ENCODE results near the gene GDA. TPM values are rescaled to one million over a fixed set of nuclear protein-coding genes. Genes with fewer than 3 reads are reported as not detected.

Gene GDA
- total and polyA plus RNA-seq, 2 of the 4 experiments (the other 2 are of a cell fraction): not detected

GRCh38 chr9:72202009-72202408 is 52.8 kb downstream of the GDA start:
- no peak overlapping the region for H3K4me2 ChIP-seq (ENCODE audit: low read depth, low read length)
- no peaks in the 10 kb centered on the region for H3K9me3 ChIP-seq (ENCODE audit: control insufficient read depth, insufficient read depth, low read length)
- dilution Hi-C loops (cut with HindIII; ENCODE audit: low sequenced_read_pairs, unreplicated experiment) (no loop called here), in situ Hi-C loops (cut with MboI; ENCODE audit: low sequenced_read_pairs) (no loop called here), intact Hi-C loops (cut with micrococcal nuclease) (loop anchor here (2.0 kb wide), 1 partner anchor 881 kb away; no protein-coding TSS in a partner anchor)
- no peaks in the 10 kb centered on the region for H3K79me1 ChIP-seq (ENCODE audit: low read depth in 1 of 2, low read length in 2 of 2)
- no peak overlapping the region for H2AFZ ChIP-seq (replicated peaks; ENCODE audit: low read length, poor library complexity)
- H3K4me1 ChIP-seq (ENCODE audit: control insufficient read depth, insufficient read depth, low read length): no peaks in the 10 kb centered on the region
- no peak overlapping the region for H3K4me3 ChIP-seq (ENCODE audit: insufficient read depth, low read depth, low read length)
- H4K91ac ChIP-seq (ENCODE audit: insufficient read depth, low read depth, low read length): no peak overlapping the region
- H3K4ac ChIP-seq (ENCODE audit: low read depth, low read length): no peak overlapping the region
- H2BK120ac ChIP-seq (ENCODE audit: low read depth, low read length): no peak overlapping the region
- no peak overlapping the region for H2BK5ac ChIP-seq (ENCODE audit: low read depth, low read length, poor library complexity, severe bottlenecking)
- H4K8ac ChIP-seq (ENCODE audit: low read depth in 2 of 2, low read length in 2 of 2): no peak overlapping the region
- no peak overlapping the region for H2BK15ac ChIP-seq (ENCODE audit: low read depth, low read length)
- DNase-seq (no peak), ATAC-seq (ENCODE audit: low read depth) (no peak)
- no peak overlapping the region for H2BK20ac ChIP-seq (ENCODE audit: low read depth, low read length)
- POLR2A ChIA-PET (ENCODE audit: unreplicated experiment): no interaction called here
- H3K56ac ChIP-seq (ENCODE audit: extremely low read depth, insufficient read depth, low read length): no peak overlapping the region
- CTCF ChIA-PET: no interaction called here
- no peak for TF ChIP-seq CTCF (conservative IDR thresholded peaks at IDR 0.05; ENCODE audit: low read depth, low read length)
- TF ChIP-seq POLR2A (IDR thresholded peaks at IDR 0.05; ENCODE audit: low read depth, low read length): no peak
- TF ChIP-seq ELK1 (IDR thresholded peaks at IDR 0.05; ENCODE audit: borderline replicate concordance, low read depth, low read length): no peak
- no peak for TF ChIP-seq SMC3 (IDR thresholded peaks at IDR 0.05; ENCODE audit: low read depth, low read length)
- no peak for TF ChIP-seq MXI1 (IDR thresholded peaks at IDR 0.05; ENCODE audit: borderline replicate concordance, low read depth, low read length)
- TF ChIP-seq USF2 (IDR thresholded peaks at IDR 0.05; ENCODE audit: low read depth, low read length): no peak
- no peak for TF ChIP-seq RCOR1 (IDR thresholded peaks at IDR 0.05; ENCODE audit: insufficient replicate concordance, low read length)
- no peak for TF ChIP-seq NFE2L2 (IDR thresholded peaks at IDR 0.05; ENCODE audit: low read depth, low read length)
- TF ChIP-seq CEBPB (IDR thresholded peaks at IDR 0.05; ENCODE audit: low read depth, low read length): no peak
- no peak for TF ChIP-seq CHD1 (IDR thresholded peaks at IDR 0.05; ENCODE audit: low read depth, low read length)
- TF ChIP-seq RAD21 (IDR thresholded peaks at IDR 0.05; ENCODE audit: low read length): no peak
- TF ChIP-seq FOS (IDR thresholded peaks at IDR 0.05; ENCODE audit: low read depth, low read length): no peak
- no peak for TF ChIP-seq BHLHE40 (IDR thresholded peaks at IDR 0.05; ENCODE audit: low read depth, low read length)
- TF ChIP-seq MAFK (IDR thresholded peaks at IDR 0.05; ENCODE audit: low read depth, low read length): no peak
- TF ChIP-seq RFX5 (IDR thresholded peaks at IDR 0.05; ENCODE audit: low read depth, low read length): no peak
- TF ChIP-seq MAZ (IDR thresholded peaks at IDR 0.05; ENCODE audit: borderline replicate concordance, low read depth, low read length): no peak
- H4K5ac ChIP-seq (ENCODE audit: low read depth, low read length): no peak overlapping the region
- H3K9me1 ChIP-seq (ENCODE audit: insufficient read depth, low read length): no peaks in the 10 kb centered on the region
- no peaks in the 10 kb centered on the region; the same call in 1 of the 2 replicates for H3K27me3 ChIP-seq (ENCODE audit: control insufficient read depth, insufficient read depth, low read length)
- no peak overlapping the region for H2AK5ac ChIP-seq (ENCODE audit: low read depth, low read length)
- no TSS peak for BruUV-seq (replicated peaks)
- H4K20me1 ChIP-seq (ENCODE audit: insufficient read depth, low read length): no peaks in the 10 kb centered on the region
- H3K14ac ChIP-seq (replicated peaks; ENCODE audit: low read depth, low read length): no peak overlapping the region
- H2AK9ac ChIP-seq (replicated peaks; ENCODE audit: low read depth, low read length, poor library complexity): no peak overlapping the region
- H3K36me3 ChIP-seq (ENCODE audit: control insufficient read depth, insufficient read depth, low read length): no peaks in the 10 kb centered on the region
- H3K9ac ChIP-seq (ENCODE audit: low read depth, low read length): no peak overlapping the region
- H3K18ac ChIP-seq (ENCODE audit: low read depth, low read length): no peak overlapping the region
- WGBS, 2 experiments (ENCODE audit: extremely low coverage in 2 of 2, insufficient read length in 1 of 2): 0% methylated on average over 1 of the region's 5 CpGs; no CpG with 5 or more reads in 1 of the 2 experiments
- H3K23ac ChIP-seq (ENCODE audit: low read depth, low read length): no peak overlapping the region
- no peak overlapping the region for H3K27ac ChIP-seq (ENCODE audit: insufficient read depth, low read length)
